T-helper 1 cell (primary cell): ENCODE measurements around the gene LEAP2.
"Not testable (repeated sequence)": the region's sequence is repeated elsewhere in the genome, so short reads cannot be mapped to it uniquely, and the experiment has no call there.

Experiments used
- DNase-seq, 5 donors: peaks; one replicate each; pipeline ENCODE4 v3.0.0-alpha.2; 2012 to 2020

LEAP2 gene

DNA sequence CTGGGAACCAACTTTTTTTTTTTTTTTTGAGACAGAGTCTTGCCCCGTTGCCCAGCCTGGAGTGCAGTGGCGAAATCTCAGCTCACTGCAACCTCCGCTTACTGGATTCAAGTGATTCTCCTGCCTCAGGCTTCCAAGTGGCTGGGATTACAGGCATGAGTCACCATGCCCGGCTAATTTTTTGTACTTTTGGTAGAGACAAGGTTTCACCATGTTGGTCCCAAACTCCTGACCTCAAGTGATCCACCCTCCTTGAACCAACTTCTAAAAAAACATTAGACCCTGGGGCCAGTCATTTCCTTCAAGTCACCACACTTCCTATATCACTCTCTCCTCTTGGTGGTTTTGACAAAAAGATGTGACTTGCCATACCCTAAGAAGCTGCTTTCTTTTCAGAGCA, 32.2 kb upstream of the LEAP2 start:
- no peak for DNase-seq

DNA sequence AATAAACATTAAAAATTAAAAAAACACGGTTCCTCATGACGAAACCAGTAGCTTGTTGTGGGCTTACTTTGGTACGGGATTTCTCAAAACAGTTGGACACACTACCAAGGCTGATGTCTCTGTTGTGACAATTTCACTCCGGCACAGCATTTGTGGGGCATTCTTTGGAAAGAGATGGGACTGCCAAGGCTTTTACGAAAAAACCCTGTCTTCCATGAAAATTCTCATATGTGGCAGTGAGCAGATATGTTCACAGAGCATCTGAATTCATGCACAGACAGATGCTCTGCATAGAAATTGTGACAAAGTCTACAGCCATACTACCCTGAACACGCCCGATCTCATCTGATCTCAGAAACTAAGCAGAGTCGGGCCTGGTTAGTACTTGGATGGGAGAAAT, 25.2 kb upstream of the LEAP2 start:
- DNase-seq: no peak

DNA sequence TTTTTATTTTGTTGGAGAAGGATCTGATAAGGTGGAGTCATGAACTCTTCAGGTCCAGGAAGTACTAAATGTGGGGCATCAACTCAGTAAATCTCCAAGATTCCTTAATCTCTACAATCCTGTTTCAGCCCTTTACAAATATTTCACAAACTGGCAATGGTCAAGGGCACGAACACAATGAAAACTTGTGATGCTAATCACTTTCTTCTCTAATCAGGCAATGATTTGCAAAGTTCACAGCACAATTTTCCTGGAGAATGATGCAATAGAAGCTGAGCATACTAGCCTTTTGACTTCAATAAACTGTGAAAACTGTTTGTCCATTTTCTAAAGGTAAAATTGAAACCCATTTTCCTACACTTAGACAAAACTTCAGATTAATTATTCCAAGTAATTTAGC, 24.1 kb upstream of the LEAP2 start:
- DNase-seq: no peak

DNA sequence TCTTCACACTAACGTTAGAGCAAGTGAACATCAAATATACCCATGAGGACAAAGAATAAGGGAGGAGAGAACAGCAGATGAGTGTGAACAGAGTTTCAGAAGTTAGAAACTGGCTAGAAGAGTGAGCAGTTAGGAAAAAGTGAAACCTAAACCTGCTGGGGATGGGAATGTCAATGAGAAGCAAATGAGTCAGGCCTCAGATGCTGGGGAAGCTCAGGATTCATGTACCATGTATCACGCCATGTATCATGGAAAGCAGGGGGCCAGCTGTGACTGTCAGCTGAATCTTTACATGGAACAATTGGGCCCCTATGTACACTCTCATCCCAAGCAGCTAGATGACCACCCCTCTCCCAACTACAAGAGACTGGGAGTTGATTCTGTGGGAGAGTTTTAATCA, 23.4 kb upstream of the LEAP2 start:
- no peak for DNase-seq

DNA sequence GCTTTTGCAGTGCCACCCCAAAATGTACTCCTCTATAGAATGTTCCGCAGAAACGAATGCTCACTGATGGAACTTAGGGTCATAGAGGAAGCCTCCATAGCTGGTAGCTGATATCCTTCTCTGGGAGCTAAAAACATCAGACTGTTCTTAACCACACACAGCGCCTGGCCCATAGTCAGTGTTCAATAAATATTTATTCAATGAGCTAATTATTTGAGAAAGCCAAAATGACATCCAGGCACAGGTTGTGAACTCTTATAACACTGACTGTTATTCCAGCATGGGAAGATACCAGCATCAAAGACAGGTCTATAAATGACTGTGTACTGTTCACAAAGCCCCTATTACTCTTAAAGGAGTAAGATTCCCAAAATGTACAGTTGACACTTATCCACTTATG, 20.1 kb upstream of the LEAP2 start:
- DNase-seq: no peak

DNA sequence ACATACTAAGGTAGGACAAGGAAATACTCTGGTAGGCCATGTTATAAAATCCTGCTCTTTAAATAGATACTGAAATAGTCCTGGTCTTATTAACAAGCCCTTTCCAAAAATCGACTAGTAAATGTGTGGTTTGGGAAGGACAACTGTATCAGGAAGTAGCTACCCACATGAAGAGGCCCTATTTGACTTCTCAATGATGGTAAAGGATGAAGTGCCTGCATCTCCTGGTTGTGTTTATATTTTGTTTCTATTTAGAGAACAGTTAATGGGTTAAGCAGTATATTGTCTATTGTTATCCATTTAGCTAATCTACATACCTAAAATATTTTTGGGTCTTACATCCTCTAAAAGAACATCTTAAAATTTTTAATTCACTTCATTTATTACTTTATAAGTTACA, 19.7 kb upstream of the LEAP2 start:
- no peak for DNase-seq

DNA sequence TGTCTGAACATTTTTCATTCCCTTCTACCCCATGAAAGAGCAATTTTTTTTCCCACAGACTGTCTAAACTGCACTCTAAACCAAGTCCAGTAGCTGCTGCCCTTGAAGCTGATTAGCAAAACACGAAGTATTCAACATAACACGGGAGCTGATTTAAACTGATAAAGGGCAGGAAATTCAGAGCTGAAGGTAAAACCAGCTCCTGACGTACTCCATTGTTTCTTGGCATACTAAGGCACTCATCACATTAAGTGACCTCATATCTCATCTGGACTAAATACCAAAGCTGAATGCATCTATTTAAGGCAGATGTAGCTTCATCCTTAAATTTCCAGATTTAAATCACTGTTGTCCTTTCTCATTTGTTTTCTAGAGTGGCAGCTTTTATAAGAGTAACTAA, 19.2 kb upstream of the LEAP2 start:
- no peak for DNase-seq

DNA sequence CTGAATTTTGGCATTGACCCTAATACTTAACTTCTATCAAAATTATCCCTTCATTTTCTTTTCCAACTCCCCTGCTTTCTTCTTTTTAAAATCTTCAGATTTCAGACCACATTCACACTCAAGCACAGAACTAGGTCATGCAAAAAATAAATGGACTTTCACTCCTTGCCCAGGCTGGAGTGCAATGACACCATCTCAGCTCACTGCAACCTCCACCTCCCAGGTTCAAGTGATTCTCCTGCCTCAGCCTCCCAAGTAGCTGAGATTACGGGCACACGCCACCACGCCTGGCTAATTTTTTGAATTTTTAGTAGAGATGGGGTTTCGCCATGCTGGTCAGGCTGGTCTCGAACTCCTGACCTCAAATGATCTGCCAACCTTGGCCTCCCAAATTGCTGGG, 18.5 kb upstream of the LEAP2 start:
- DNase-seq: not testable (repeated sequence)

DNA sequence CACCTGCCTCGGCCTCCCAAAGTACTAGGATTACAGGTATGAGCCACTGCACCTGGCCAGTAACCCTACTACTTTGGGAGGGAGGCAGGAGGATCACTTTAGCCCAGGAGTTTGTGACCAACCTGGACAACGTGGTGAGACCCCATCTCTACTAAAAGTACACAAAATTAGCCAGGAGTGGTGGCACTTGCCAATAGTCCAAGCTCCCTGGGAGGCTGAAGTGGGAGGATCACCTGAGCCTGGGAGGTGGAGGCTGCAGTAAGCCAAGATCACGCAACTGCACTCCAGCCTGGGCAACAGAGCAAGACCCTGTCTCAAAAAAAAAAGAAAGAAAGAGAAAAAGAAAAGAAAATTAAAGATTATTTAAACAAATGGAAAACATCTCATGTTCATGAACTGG, 17.5 kb upstream of the LEAP2 start:
- DNase-seq: no peak

DNA sequence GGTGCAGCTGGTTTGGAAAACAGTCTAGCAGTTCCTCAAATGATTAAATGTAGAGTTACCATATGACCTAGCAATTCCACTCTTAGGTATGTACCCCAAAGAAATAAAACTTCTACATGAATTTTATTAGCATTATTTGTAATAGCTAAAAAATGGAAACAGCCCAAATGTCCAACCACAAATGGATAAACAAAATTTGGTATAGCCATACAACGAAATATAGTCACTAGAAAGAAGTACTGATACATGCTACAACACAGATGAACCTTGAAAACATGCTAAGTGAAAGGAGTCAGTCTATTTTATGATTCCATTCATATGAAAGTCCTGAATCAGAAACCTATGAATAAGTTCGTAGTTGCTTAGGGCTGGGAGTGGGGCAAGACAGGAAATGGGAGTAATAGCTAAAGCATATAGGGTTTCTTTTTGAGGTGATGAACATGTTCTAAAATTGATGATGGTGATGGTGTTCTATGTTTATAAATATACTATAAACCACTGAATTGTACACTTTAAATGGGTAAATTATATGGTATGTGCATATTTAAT, 13.5 kb upstream of the LEAP2 start:
- no peak for DNase-seq

DNA sequence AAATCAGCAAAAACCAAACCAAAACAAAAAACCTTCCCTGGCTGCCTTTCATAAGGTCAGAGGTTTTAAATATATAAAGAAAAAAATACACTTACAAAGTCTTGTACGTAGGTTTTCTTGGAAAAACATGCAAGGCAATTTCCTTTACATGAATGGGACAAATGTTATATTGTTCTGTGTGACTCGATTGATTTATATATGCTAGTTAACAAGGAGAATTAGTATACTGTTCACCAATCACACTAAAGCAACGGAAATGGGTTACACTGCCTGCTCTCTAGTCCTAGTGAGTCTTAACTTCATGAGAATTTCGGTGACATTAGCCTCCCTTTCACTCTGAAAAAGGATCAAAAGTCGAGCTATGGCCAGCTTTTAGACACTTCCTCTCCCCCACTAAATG, 12.7 kb upstream of the LEAP2 start:
- no peak for DNase-seq

DNA sequence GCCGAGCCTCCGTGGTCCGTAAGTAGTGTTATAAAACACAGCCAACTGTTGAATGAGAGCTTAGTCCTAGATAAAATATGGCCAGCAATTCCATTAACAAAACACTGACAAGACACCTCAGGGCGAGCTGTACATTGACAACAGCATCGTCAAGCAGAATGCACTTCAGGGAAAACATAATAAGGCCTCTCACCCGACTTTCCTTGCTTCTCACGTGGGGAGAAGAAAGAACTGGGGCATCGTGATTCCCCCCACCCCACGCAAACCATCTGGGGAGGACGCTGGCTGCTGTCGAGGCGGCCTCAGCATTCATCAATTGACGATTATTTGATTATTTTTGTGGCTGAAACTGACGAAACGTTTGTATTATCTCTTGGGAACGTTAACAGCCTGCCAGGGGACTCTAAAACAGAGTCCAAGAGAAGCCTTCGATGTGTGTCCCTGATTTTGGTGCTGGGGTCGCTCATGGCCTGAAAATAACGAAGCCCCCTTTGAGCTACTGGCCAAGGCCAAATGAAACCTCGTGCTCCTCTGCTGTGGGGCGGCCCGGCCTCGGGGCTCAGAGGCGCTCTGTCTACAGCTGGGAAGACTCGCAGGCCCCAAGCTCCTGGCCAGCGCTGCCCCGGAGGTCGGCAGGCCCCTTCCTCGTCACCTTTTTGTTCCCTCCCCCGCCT, 7.7 kb upstream of the LEAP2 start:
- no peak for DNase-seq

DNA sequence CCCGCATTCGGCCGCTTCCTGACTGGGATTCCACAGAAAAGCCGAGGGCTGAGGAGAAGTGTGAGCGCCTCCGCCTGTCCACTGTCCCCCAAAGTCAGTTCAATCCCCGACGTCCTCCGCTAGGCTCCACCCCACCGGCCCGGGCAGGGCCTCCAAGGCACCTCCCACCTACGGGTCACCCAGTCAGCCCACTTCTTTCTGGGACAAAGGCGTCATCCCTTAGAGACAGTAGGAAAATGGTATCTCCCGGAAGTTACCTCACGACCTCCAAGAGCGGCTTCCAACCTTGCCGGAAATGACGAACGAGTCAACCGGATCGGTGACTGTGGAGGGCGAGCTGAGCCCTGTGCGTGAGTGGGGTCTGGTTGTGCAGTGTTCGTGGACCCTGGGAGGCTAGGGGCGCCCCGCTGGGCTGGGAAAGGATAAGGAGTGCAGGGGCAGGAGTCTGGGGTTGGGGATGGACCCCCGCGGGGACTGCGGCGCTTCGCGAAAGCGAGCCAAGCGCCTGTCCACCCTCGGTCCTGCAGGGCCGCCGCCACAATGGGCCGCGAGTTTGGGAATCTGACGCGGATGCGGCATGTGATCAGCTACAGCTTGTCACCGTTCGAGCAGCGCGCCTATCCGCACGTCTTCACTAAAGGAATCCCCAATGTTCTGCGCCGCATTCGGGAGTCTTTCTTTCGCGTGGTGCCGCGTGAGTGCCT, 7.0 kb upstream of the LEAP2 start, which contains the start of the genes GDF9 and UQCRQ:
Gene GDF9 (minus strand): TSS at position 128 of the 704 bp plus-strand sequence. CDS start 1,936 bp downstream, outside the sequence.
Gene UQCRQ (plus strand): TSS at position 301 of the 704 bp plus-strand sequence. CDS start 240 bp downstream, at position 541.
- DNase-seq: peak; percentile 85 to 98 (median 91)

DNA sequence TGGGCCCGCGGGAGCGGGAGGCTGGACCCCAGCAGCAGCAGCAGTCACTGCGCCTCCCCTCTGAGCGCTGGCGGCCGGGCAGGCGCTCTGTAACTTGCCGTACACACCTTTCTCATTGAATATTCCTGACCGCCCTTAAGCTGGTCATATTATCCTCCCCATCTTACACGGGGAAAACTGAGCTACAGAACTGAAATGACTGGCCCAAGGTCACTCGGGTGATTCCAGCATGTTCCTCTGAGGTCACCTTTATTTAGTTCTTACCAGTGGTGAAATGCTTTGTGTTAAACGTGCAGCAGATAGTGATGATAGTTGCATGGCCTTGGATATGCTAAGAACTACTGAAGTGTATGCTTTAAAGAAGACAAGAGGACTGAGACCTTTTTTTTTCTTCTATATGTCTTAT, 6.4 kb upstream of the LEAP2 start:
- no peak for DNase-seq

DNA sequence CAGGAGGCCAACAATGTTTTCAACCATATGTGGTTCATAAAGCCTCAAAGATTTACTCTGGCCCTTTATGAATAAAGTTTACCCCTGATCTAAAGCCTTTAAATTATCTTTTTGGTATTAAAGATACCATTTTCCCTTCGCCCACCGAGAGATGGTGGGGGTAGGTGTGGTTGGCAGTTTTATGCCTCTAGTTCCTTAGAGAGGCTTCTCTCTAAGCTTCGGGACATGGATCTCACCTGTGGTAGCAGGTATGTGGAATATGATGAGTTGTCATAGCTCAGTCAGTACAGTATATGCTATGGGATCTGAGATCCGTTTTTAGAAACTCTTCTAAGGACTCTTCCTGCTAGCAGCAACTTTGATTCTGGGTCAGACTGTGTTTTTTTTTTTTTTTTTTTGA, 4.7 kb upstream of the LEAP2 start:
- DNase-seq: no peak

DNA sequence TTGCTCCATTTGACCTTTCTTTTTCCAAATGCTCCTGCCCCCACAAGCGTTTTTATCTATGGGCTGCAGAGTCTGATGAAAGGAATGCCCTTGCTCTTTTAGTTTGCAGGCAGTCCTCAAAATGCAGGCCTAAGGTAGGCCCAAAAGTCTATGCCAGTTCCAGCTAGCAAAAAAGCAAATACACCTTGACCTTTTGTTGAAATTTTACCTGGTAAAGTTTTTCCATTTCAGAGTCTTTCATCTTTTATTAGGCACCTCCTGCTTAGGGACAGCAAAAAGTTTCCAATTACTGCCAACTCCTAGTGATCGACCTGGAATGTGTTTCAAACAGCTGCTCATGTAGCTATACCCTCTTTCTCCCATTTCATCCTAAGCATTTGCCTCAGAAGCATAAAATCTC, 2.7 kb upstream of the LEAP2 start:
- no peak for DNase-seq

DNA sequence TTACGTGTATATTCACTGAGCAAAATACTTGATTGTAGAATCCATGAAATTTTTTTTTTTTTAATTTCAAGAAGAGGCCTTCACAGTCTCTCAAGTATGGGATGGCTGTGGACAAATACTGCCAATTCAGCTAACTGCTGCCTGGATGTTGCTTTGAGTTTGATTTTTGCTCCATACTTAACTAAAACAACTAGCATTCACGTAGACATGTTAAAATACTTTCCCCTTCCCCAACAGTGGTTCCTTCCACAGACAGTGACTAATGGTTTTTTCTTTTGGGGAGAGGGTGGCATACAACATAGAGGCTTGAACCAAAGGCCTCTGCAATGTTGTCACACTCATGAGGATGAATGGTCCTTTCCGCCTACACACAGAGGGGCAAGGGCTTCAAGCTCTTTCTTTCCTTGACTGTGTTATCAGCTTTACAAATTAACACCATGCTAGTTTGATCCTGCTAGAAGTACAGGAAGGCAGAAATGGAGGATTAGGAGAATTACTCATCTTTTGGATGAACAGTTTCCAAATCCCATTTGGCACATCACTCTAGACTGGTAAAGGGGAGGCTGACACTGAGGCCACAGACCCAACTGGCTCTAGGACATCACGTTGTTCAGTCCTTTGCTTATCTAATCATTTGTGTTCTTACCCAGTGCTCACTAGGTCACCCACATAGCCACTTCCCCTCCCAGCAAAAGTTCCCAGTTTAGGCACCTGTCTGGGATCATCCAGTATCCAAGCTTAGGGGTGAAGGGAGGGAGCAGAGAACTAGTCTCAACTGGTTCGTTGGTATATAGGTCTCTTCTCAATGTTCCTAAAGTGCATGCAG, 1.8 kb upstream of the LEAP2 start:
- no peak for DNase-seq

DNA sequence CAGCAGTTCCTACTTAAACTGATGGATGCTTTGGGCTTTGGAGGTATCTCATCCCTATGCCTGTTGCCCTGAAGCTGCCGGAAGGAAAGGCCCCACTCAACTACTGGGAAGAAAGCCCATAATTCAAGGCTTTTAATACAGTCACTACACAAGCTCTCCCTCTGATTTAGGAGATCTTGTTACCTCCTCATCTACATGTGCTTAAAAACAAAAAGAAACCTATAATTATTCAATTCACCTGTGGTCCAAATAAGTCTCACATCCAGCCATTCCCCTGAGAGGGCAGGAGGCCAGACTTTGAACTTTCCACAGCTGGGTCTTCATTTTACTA, 715 bp upstream of the LEAP2 start:
- no peak for DNase-seq

DNA sequence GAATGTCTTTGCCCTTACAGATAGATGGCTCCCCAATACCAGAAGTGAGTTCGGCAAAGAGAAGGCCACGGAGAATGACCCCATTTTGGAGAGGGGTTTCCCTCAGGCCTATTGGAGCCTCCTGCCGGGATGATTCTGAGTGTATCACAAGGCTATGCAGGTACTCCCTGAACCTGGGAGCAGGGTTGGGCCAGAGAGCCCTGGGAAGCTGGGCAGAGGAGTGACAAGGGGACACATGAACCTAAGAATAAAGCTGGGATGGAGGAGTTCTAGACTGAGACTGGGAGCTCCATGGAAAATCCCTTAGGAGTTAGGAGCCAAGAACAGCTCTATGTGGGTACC, 433 bp downstream of the LEAP2 start:
- DNase-seq: no peak

DNA sequence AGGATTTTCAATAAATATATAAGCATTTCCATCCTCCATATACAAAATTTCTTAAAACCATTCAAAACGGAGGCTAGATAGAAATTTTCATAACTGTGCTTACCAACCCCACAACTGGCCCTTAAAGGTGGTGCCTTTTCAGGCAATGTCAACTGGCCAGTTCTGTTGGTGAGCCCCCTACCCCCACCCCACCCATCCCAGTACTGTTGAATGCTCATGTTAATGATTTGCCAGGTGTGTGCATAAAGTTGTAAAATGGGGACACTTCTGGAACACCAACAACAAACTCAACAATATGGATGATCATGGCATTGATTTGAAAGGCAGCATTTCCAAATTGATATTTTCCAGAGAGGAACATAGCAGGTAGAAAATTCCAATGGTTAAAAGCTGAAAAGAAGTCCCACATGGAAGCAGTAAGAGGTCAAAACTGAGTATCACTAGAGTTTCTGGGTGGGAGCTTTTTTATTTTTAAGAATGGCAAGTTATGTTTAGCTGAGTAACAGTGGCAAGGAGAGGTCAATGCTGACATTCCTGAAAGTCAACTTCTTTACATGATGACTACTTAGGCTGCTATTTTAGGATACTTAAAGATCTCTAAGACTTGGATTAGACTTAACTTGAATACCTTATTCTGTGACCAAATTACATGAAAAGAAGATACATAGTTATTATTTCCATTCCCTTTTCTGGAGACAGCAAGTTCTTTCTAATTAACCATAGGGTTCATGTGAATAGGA, 2.7 kb downstream of the LEAP2 start:
- DNase-seq: no peak

DNA sequence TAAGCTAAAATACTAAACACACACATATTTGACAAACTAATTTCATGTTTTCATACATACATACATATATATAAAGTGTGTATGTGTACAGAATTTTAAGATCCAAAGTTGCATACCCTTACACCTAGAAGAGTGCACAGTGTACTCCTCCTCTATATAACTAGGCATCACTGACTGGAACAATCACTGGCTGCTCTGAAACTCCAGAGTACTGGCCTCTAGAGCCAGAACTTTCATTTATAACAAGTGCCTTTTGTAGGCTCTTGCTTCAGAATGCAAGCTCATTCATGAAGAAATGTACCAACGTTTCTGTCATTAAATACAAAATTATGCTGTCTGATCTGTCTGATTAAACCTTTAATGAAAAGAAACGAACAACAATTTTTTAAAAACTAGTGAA, 4.0 kb downstream of the LEAP2 start:
- DNase-seq: no peak

DNA sequence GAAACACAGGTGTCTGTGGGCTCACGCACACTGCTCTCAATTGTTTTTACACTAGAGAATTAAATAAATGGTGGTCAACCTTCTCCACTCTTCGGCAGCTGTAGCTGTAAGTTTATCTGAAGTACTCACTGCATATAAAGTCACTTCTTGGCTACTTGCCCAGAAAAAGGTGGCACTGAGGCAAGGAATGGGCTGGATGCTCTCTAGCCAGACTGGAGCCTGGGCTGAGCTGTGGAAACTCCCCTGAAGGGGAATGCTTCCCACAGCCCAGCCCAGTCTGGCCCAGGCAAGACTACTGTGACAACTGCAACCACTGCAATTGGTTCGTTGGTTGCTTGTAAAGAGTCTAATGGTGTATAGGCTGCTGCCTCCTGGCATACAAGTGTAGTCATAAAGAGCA, 4.5 kb downstream of the LEAP2 start:
- no peak for DNase-seq

DNA sequence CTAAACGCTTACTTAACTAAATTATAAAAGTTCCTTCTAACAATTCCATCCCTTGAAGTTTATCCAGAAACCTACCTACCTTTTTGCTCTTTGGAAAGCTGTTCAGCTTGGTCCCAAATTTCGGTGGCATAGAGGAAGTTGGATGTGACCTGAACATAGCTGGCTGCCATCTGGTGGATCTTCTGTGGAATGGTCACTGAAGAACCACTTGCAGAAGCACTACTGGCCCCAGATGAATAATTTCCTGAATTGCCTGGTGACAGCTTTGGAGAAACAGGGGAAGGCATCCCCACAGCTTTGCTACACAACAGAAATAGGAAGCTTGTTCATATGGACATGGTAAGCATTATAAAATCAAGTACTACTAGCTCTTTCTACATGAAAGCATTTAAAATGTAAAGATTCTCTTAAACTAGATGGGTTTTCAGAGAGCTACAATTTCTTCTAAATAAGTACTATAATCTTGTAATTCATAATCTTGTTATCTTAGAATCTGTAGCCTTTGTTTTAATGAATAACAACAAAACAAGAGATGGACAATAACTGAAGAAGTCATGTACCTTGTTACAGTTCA, 9.9 kb downstream of the LEAP2 start:
- DNase-seq: peak in 2 of 5 donors; percentile 21 to 34
